Fibroblast of mammary gland (primary cell): Measurements from ENCODE around the gene PDRG1.

Experiments used
- DNase-seq: peaks from one replicate; pipeline ENCODE4 v3.0.0-alpha.2; 2010; ENCODE audit warnings: low read depth
- H3K4me3 ChIP-seq: 2 replicates; pipeline ENCODE4 v1.5.1; 2011; ENCODE audit warnings: low read depth, mild to moderate bottlenecking, low read length, moderate library complexity; ENCODE audit not compliant: control insufficient read depth
- CTCF ChIP-seq: conservative IDR thresholded peaks from 2 replicates; pipeline ENCODE4 v1.5.1; 2011; ENCODE audit warnings: low read depth, low read length, inconsistent platforms; ENCODE audit not compliant: control insufficient read depth, insufficient read depth

Gene PDRG1

GRCh38 chr20:31910071-31910803 lies 41.6 kb downstream of the PDRG1 start:
- DNase-seq: no peak
- no peak for TF ChIP-seq CTCF
- H3K4me3 ChIP-seq: no peak overlapping the region

- no peak overlapping the region for H3K4me3 ChIP-seq
- no peak for TF ChIP-seq CTCF
- no peak for DNase-seq
Observed at GRCh38 chr20:31909253-31910070, 42.4 kb downstream of the PDRG1 start.

GRCh38 chr20:31908424-31908823 lies 43.4 kb downstream of the PDRG1 start:
- DNase-seq: no peak
- H3K4me3 ChIP-seq: no peak overlapping the region
- TF ChIP-seq CTCF: no peak

GRCh38 chr20:31908016-31908415 lies 43.8 kb downstream of the PDRG1 start:
- TF ChIP-seq CTCF: no peak
- no peak for DNase-seq
- H3K4me3 ChIP-seq: no peak overlapping the region

- TF ChIP-seq CTCF: no peak
- no peak for DNase-seq
- H3K4me3 ChIP-seq: no peak overlapping the region
Observed at GRCh38 chr20:31907046-31907445, 44.8 kb downstream of the PDRG1 start.

- no peak for DNase-seq
- TF ChIP-seq CTCF: no peak
- no peak overlapping the region for H3K4me3 ChIP-seq
Observed at GRCh38 chr20:31906001-31906400, 45.8 kb downstream of the PDRG1 start.
